HepG2 (cell line): ENCODE data around the gene NDUFB8. TPM values are rescaled to one million over a fixed set of nuclear protein-coding genes. Genes with fewer than 3 reads are reported as not detected.

ENCODE experiments used
- ARID2 ChIP-seq: sonication (generic); formaldehyde crosslinking; IDR thresholded peaks from 2 replicates; pipeline ENCODE4 v1.8.1; 2022; ENCODE audit warnings: mild to moderate bottlenecking, missing genetic modification reagents, borderline replicate concordance
- ARID4A ChIP-seq: sonication (generic); formaldehyde crosslinking; IDR thresholded peaks from 2 replicates; pipeline ENCODE4 v1.5.0; 2020; ENCODE audit warnings: mild to moderate bottlenecking, missing genetic modification reagents, borderline replicate concordance
- GTF2F1 ChIP-seq: fragments of 150-350 bp; IDR thresholded peaks from 2 replicates; pipeline ENCODE4 v1.6.1; 2014; ENCODE audit warnings: low read length
- HDAC2 ChIP-seq: sonication (generic); formaldehyde crosslinking; IDR thresholded peaks from 2 replicates; pipeline ENCODE4 v1.4.0; 2020; ENCODE audit warnings: missing genetic modification reagents
- HOXA7 ChIP-seq: sonication (generic); formaldehyde crosslinking; IDR thresholded peaks from 2 replicates; pipeline ENCODE4 v1.8.1; 2022; ENCODE audit warnings: mild to moderate bottlenecking, missing genetic modification reagents, moderate library complexity
- ISL2 ChIP-seq: sonication (generic); formaldehyde crosslinking; IDR thresholded peaks from 2 replicates; pipeline ENCODE4 v1.5.0; 2020; ENCODE audit warnings: missing genetic modification reagents
- NFRKB ChIP-seq: fragments of 450-650 bp; IDR thresholded peaks from 2 replicates; pipeline ENCODE4 v1.6.1; 2017
- PHB2 ChIP-seq: fragments of 450-650 bp; IDR thresholded peaks from 2 replicates; pipeline ENCODE4 v1.6.1; 2018; ENCODE audit not compliant: partially characterized antibody
- RFXAP ChIP-seq: sonication (generic); formaldehyde crosslinking; IDR thresholded peaks from 2 replicates; pipeline ENCODE4 v1.4.0; 2020; ENCODE audit warnings: missing genetic modification reagents, borderline replicate concordance
- SAP130 ChIP-seq: IDR thresholded peaks from 2 replicates; pipeline ENCODE4 v1.6.1; 2016; ENCODE audit warnings: low read depth
- TFDP1 ChIP-seq: IDR thresholded peaks from 2 replicates; pipeline ENCODE4 v1.6.1; 2016; ENCODE audit warnings: missing compliant biosample characterization, missing genetic modification reagents, borderline replicate concordance
- U2AF2 ChIP-seq: fragments of 200-400 bp; formaldehyde crosslinking; IDR thresholded peaks from 2 replicates; pipeline ENCODE4 v1.6.1; 2017; ENCODE audit warnings: low read depth, mild to moderate bottlenecking, low read length
- ZNF460 ChIP-seq: sonication (generic); formaldehyde crosslinking; IDR thresholded peaks from 2 replicates; pipeline ENCODE4 v1.5.1; 2020; ENCODE audit warnings: missing genetic modification reagents, mild to moderate bottlenecking, borderline replicate concordance
- ZNF496 ChIP-seq: sonication (generic); formaldehyde crosslinking; IDR thresholded peaks from 2 replicates; pipeline ENCODE4 v1.8.1; 2023; ENCODE audit warnings: mild to moderate bottlenecking, moderate library complexity, missing genetic modification reagents; ENCODE audit not compliant: insufficient replicate concordance
- ZNF841 ChIP-seq: sonication (generic); formaldehyde crosslinking; IDR thresholded peaks from 2 replicates; pipeline ENCODE4 v1.8.1; 2023; ENCODE audit warnings: missing genetic modification reagents, borderline replicate concordance
- ZZZ3 ChIP-seq: sonication (generic); formaldehyde crosslinking; IDR thresholded peaks from 2 replicates; pipeline ENCODE4 v1.4.0; 2020; ENCODE audit warnings: missing genetic modification reagents, mild to moderate bottlenecking, borderline replicate concordance
- polyA plus RNA-seq, 8 experiments: library from polyadenylated mRNA; depleted of rRNA in 3 of 8; stranded (reverse) in 7 of 8; unstranded in 1 of 8; fragments of >200 nt; fragmentation: Illumina TruSeq in 4 of 8; extraction: Trizol in 4 of 8; gene quantifications; 2 replicates each; pipeline versions ENCODE4 v1.2.1 to v1.2.3, GENCODE V29; 2011 to 2016; ENCODE audit warnings: low read depth in 4 of 8, missing spikeins in 1 of 8, mixed read lengths in 1 of 8; ENCODE audit not compliant: insufficient read depth in 1 of 8
- total RNA-seq, 5 experiments: library from RNA; depleted of rRNA; stranded (reverse); fragments of >200 nt; fragmentation: Illumina TruSeq; extraction: Trizol; gene quantifications; 2 replicates each; pipeline ENCODE4 v1.2.3, GENCODE V29; 2016; ENCODE audit warnings: low read depth in 1 of 5
- TF ChIP-seq, protein P1 (sequence below): sonication (generic); formaldehyde crosslinking; IDR thresholded peaks from 2 replicates; pipeline ENCODE4 v1.5.0; 2020; ENCODE audit warnings: mild to moderate bottlenecking, missing genetic modification reagents, moderate library complexity
- TF ChIP-seq, protein P2 (sequence below): sonication (generic); formaldehyde crosslinking; IDR thresholded peaks from 2 replicates; pipeline ENCODE4 v1.4.0; 2020; ENCODE audit warnings: mild to moderate bottlenecking, missing genetic modification reagents

NDUFB8 gene
- total and polyA plus RNA-seq, 2 of the 13 experiments (the other 11 are each of a cell fraction or from before 2014, with no cell fraction given), result 210 to 216 TPM

DNA sequence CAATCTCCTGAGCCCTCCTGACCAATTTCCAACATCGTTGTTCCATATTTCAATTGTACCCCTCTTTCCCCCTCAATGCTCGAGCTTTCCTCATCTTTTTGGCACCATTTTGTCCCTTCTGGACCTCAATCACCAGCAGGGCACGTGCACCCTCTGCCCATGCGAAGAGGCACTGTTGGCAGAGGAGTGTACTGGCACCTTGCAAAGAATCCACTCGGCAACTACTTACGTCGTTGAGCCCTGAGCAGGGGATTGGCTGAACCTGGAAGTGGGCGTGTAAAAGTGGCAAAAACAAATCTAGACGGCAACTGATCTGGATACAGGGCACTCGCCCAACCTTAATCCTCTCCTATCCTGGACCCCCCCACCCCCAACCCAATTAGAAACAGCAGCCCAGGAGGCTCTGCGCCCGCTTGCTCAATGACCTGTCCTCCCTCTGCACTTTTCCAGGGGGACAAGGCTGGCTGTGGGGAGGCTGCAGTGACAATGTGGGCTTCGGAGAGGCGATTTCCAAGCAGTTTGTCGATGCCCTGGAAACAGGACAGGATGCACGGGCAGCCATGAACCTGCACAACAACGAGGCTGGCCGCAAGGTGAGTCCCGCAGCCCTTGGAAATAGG lies 48.1 kb downstream of the NDUFB8 start (continued):
- TF ChIP-seq GTF2F1, result no peak
- no peak for TF ChIP-seq ARID4A (CRISPR knock-in tag)
- 0 out of 2 replicates have a peak, but pooled peaks have one; percentile 26 for TF ChIP-seq SAP130
- no peak for TF ChIP-seq U2AF2
- TF ChIP-seq, protein P1, sequence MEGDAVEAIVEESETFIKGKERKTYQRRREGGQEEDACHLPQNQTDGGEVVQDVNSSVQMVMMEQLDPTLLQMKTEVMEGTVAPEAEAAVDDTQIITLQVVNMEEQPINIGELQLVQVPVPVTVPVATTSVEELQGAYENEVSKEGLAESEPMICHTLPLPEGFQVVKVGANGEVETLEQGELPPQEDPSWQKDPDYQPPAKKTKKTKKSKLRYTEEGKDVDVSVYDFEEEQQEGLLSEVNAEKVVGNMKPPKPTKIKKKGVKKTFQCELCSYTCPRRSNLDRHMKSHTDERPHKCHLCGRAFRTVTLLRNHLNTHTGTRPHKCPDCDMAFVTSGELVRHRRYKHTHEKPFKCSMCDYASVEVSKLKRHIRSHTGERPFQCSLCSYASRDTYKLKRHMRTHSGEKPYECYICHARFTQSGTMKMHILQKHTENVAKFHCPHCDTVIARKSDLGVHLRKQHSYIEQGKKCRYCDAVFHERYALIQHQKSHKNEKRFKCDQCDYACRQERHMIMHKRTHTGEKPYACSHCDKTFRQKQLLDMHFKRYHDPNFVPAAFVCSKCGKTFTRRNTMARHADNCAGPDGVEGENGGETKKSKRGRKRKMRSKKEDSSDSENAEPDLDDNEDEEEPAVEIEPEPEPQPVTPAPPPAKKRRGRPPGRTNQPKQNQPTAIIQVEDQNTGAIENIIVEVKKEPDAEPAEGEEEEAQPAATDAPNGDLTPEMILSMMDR (CRISPR knock-in tag), result no peak
- no peak for TF ChIP-seq HOXA7 (CRISPR knock-in tag)
- no peak for TF ChIP-seq ISL2 (CRISPR knock-in tag)
- peak; percentile 13; the same call in 1 of the 2 replicates for TF ChIP-seq TFDP1 (CRISPR knock-in tag)
- TF ChIP-seq RFXAP (CRISPR knock-in tag), result peak; percentile 100
- TF ChIP-seq PHB2, result no peak
- no peak for TF ChIP-seq ZNF460 (CRISPR knock-in tag)
- TF ChIP-seq NFRKB, result no peak
- TF ChIP-seq, protein P2, sequence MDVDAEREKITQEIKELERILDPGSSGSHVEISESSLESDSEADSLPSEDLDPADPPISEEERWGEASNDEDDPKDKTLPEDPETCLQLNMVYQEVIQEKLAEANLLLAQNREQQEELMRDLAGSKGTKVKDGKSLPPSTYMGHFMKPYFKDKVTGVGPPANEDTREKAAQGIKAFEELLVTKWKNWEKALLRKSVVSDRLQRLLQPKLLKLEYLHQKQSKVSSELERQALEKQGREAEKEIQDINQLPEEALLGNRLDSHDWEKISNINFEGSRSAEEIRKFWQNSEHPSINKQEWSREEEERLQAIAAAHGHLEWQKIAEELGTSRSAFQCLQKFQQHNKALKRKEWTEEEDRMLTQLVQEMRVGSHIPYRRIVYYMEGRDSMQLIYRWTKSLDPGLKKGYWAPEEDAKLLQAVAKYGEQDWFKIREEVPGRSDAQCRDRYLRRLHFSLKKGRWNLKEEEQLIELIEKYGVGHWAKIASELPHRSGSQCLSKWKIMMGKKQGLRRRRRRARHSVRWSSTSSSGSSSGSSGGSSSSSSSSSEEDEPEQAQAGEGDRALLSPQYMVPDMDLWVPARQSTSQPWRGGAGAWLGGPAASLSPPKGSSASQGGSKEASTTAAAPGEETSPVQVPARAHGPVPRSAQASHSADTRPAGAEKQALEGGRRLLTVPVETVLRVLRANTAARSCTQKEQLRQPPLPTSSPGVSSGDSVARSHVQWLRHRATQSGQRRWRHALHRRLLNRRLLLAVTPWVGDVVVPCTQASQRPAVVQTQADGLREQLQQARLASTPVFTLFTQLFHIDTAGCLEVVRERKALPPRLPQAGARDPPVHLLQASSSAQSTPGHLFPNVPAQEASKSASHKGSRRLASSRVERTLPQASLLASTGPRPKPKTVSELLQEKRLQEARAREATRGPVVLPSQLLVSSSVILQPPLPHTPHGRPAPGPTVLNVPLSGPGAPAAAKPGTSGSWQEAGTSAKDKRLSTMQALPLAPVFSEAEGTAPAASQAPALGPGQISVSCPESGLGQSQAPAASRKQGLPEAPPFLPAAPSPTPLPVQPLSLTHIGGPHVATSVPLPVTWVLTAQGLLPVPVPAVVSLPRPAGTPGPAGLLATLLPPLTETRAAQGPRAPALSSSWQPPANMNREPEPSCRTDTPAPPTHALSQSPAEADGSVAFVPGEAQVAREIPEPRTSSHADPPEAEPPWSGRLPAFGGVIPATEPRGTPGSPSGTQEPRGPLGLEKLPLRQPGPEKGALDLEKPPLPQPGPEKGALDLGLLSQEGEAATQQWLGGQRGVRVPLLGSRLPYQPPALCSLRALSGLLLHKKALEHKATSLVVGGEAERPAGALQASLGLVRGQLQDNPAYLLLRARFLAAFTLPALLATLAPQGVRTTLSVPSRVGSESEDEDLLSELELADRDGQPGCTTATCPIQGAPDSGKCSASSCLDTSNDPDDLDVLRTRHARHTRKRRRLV, result no peak
- no peak for TF ChIP-seq ZNF496
- TF ChIP-seq HDAC2, result no peak
- no peak for TF ChIP-seq ZZZ3
- no peak for TF ChIP-seq ARID2 (CRISPR knock-in tag)
- TF ChIP-seq ZNF841, result no peak
